ENCODE data around the gene ZNF300. TPM values are rescaled to one million over a fixed set of nuclear protein-coding genes. Genes with fewer than 3 reads are reported as not detected.

ZNF300 gene
- total and polyA plus RNA-seq, 2 of the 13 experiments (the other 11 are each of a cell fraction or from before 2014, with no cell fraction given) = 2.7 to 6.8 TPM

- no peak overlapping the region for H3K9ac ChIP-seq (ENCODE audit: insufficient read depth, low read depth, low read length)
- CTCF ChIA-PET (ENCODE audit: low intra/inter-chr PET ratio, low total read pairs) = interaction anchor here (3.1 kb wide), 1 partner anchor 285 kb away, joined by 16 read pairs; no protein-coding TSS in a partner anchor
- H3K4me3 ChIP-seq (replicated peaks in 1 of 3; ENCODE audit: insufficient read depth in 1 of 3, low read depth in 2 of 3, low read length in 3 of 3) = no peak overlapping the region
- FAIRE-seq (no peak), ATAC-seq (no peak), DNase-seq (ENCODE audit: low spot score) (no peak)
- no peaks in the 10 kb centered on the region for H3K36me3 ChIP-seq (replicated peaks in 1 of 2; ENCODE audit: control insufficient read depth in 1 of 2, insufficient read depth in 2 of 2, low read length in 2 of 2)
- intact Hi-C loops (cut with micrococcal nuclease; ENCODE audit: unreplicated experiment) (loop anchor here (5.0 kb wide), 1 partner anchor 191 kb away; no protein-coding TSS in a partner anchor), in situ Hi-C loops (cut with HindIII; ENCODE audit: extremely low pct_ligation_motif_present, low pct_unique_long_range_greater_than_20kb) (loop anchor here (5.0 kb wide), 2 partner anchors 46 to 286 kb away; no protein-coding TSS in a partner anchor)
- POLR2A ChIA-PET = no interaction called here
- WGBS (ENCODE audit: low lambda C conversion rate) = 8% methylated on average over 4 of the region's 4 CpGs
- no peaks in the 10 kb centered on the region for H4K20me1 ChIP-seq (ENCODE audit: insufficient read depth, low read length)
- H3K27ac ChIP-seq (ENCODE audit: extremely low read length, insufficient read depth, low read length) = no peak overlapping the region
- H3K27me3 ChIP-seq (ENCODE audit: control insufficient read depth in 1 of 2, insufficient read depth in 2 of 2, low read length in 2 of 2) = peaks cover 0 to 8% of the 10 kb centered on the region in 2 experiments; a peak in 1 of 5 replicates
- H3K79me2 ChIP-seq (ENCODE audit: insufficient read depth, low read length) = no peaks in the 10 kb centered on the region
- no TSS peak for BruUV-seq (replicated peaks)
- no peaks in the 10 kb centered on the region for H3K4me1 ChIP-seq (ENCODE audit: insufficient read depth, low read length)
- TF ChIP-seq SUZ12 (IDR thresholded peaks at IDR 0.05; ENCODE audit: low read depth, low read length) = no peak
- TF ChIP-seq HINFP (CRISPR knock-in tag; IDR thresholded peaks at IDR 0.05; ENCODE audit: low read depth) = no peak
- no peak for TF ChIP-seq ZBTB49 (CRISPR knock-in tag; IDR thresholded peaks at IDR 0.05; ENCODE audit: borderline replicate concordance)
- TF ChIP-seq, protein P1, sequence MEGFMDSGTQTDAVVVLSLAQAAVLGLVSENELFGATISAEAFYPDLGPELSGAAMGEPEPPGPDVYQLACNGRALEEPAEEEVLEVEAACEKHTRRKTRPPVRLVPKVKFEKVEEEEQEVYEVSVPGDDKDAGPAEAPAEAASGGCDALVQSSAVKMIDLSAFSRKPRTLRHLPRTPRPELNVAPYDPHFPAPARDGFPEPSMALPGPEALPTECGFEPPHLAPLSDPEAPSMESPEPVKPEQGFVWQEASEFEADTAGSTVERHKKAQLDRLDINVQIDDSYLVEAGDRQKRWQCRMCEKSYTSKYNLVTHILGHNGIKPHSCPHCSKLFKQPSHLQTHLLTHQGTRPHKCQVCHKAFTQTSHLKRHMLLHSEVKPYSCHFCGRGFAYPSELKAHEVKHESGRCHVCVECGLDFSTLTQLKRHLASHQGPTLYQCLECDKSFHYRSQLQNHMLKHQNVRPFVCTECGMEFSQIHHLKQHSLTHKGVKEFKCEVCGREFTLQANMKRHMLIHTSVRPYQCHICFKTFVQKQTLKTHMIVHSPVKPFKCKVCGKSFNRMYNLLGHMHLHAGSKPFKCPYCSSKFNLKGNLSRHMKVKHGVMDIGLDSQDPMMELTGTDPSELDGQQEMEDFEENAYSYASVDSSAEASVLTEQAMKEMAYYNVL (CRISPR knock-in tag; IDR thresholded peaks at IDR 0.05; ENCODE audit: borderline replicate concordance) = no peak
- no peak for TF ChIP-seq ZNF256 (CRISPR knock-in tag; conservative IDR thresholded peaks at IDR 0.05)
- no peaks in the 10 kb centered on the region for H3K9me3 ChIP-seq (ENCODE audit: low read length)
- no peak overlapping the region for H2AFZ ChIP-seq (ENCODE audit: low read length)
- H3K4me2 ChIP-seq (ENCODE audit: low read depth, low read length) = no peak overlapping the region
Measured at GRCh38 chr5:150848271-150848670, 56.5 kb downstream of the ZNF300 start.
